Neural progenitor cell (in vitro differentiated cells): ENCODE measurements around the gene RNF115.

Experiments
- EZH2 ChIP-seq: fragments of 200-600 bp; sonication (generic); IDR thresholded peaks from 2 replicates; pipeline ENCODE4 v1.6.1; 2017; ENCODE audit warnings: antibody characterized with exemption, mild to moderate bottlenecking, moderate library complexity
- TF ChIP-seq, protein P1 (sequence below): fragments of 200-600 bp; sonication (generic); IDR thresholded peaks from 2 replicates; pipeline ENCODE4 v1.5.1; 2017; ENCODE audit warnings: antibody characterized with exemption, mild to moderate bottlenecking

DNA sequence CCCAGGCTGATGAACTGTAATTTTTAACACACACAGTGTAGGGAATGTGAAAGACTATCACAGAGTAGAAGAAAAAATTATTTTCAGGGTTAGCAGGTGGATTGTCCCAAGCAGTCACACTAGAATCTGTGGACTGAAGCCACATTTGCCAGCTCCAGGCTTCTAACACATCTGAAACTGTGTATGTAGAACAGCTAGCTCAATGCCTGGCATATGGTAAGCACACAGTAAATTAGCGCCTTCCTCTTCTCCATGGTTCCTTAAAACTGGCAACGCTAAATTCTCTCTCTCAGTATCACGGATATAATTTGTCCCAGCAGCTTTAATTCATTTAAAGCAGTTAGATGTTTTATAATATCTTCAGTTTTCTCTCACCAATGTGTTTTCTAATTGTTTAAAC, 19.1 kb upstream of the RNF115 start:
- TF ChIP-seq, protein P1, sequence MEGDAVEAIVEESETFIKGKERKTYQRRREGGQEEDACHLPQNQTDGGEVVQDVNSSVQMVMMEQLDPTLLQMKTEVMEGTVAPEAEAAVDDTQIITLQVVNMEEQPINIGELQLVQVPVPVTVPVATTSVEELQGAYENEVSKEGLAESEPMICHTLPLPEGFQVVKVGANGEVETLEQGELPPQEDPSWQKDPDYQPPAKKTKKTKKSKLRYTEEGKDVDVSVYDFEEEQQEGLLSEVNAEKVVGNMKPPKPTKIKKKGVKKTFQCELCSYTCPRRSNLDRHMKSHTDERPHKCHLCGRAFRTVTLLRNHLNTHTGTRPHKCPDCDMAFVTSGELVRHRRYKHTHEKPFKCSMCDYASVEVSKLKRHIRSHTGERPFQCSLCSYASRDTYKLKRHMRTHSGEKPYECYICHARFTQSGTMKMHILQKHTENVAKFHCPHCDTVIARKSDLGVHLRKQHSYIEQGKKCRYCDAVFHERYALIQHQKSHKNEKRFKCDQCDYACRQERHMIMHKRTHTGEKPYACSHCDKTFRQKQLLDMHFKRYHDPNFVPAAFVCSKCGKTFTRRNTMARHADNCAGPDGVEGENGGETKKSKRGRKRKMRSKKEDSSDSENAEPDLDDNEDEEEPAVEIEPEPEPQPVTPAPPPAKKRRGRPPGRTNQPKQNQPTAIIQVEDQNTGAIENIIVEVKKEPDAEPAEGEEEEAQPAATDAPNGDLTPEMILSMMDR = no peak
- no peak for TF ChIP-seq EZH2
